ENCODE data around the gene TTC34.
A peak's percentile ranks its signal among the peaks of the same experiment; 100 is the strongest.

The TTC34 gene

GRCh38 chr1:2639203-2639602, 162.3 kb downstream of the TTC34 start:
- Histone ChIP-seq H3K4ac (ENCODE audit: low read depth in 1 of 2, low read length in 2 of 2) (no peak overlapping the region), H3K14ac (ENCODE audit: low read length in 2 of 2) (peak overlapping the region in 1 of 2 experiments; percentile 30), H3K4me3 (ENCODE audit: insufficient read depth in 1 of 2, low read depth in 1 of 2, low read length in 2 of 2) (no peak overlapping the region), H3K4me2 (ENCODE audit: low read length, poor library complexity, severe bottlenecking) (no peak overlapping the region), H4K8ac (ENCODE audit: low read length) (no peak overlapping the region), H3K4me1 (ENCODE audit: control insufficient read depth, insufficient read depth, low read depth, low read length) (peaks cover 19% of the 10 kb centered on the region), H2BK5ac (ENCODE audit: low read depth, low read length, poor library complexity, severe bottlenecking) (no peak overlapping the region), H2AFZ (ENCODE audit: low read depth, low read length) (no peak overlapping the region), H3K27ac (ENCODE audit: low read length, poor library complexity, severe bottlenecking) (no peak overlapping the region), H3K9me3 (ENCODE audit: control insufficient read depth, low read length) (peaks cover 6% of the 10 kb centered on the region), H3K9ac (ENCODE audit: low read length) (no peak overlapping the region), H2BK15ac (ENCODE audit: low read depth, poor library complexity, severe bottlenecking) (no peak overlapping the region), H2AK5ac (ENCODE audit: low read length, severe bottlenecking) (no peak overlapping the region), H3K27me3 (ENCODE audit: control insufficient read depth in 1 of 2, insufficient read depth in 1 of 2, low read length in 2 of 2) (peaks cover 27 to 28% of the 10 kb centered on the region in 2 experiments), H3K23ac (ENCODE audit: low read length in 2 of 2) (no peak overlapping the region), H3K18ac (ENCODE audit: low read depth in 1 of 2, low read length in 2 of 2) (no peak overlapping the region), H2BK12ac (ENCODE audit: low read length in 2 of 2) (no peak overlapping the region), H4K91ac (ENCODE audit: low read length) (no peak overlapping the region), H3K36me3 (ENCODE audit: control insufficient read depth in 1 of 2, insufficient read depth in 2 of 2, low read depth in 1 of 2, low read length in 2 of 2) (no peaks in the 10 kb centered on the region), H2BK120ac (ENCODE audit: low read depth, low read length) (no peak overlapping the region), H3K79me1 (replicated peaks; ENCODE audit: low read length, poor library complexity, severe bottlenecking) (peaks cover 16% of the 10 kb centered on the region)
- 62% methylated on average over 11 of the region's 11 CpGs for WGBS
- DNase-seq, result no peak

DNA sequence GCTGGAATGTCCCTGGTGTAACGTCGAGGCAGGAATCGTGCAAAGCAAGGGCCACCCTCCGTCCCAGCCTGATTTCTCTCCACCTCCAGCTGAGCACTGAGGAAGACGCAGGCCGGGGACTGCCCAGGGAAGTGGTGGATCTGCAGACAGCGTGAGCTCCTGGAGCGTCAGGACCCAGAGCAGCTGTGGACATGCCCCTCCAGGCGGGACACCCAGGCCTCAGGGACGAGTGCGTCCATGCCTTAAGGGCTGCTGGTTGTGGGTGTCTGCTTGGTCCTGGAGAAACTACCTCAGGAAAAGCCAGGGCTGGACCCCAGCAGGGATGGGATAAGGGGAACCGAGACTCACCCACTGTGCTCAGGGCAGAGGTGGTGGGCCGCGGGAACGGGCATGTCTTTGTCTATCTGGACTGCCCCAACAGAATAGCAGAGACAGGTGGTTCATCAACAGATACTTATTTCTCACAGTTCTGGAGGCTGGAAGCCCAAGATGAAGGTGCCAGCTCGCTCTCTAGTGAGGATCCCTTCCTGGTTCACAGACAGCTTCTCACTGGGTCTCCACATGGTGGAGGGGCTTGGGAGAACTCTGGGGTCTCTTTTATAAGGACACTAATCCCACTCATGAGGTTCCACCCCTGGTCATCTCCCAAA, 162.9 kb downstream of the TTC34 start:
- no peak overlapping the region for H3K4me3 ChIP-seq (ENCODE audit: insufficient read depth in 1 of 2, low read depth in 1 of 2, low read length in 2 of 2)
- no peak overlapping the region for H3K4me2 ChIP-seq (ENCODE audit: low read length, poor library complexity, severe bottlenecking)
- no peak overlapping the region for H2BK120ac ChIP-seq (ENCODE audit: low read depth, low read length)
- H3K14ac ChIP-seq (ENCODE audit: low read length in 2 of 2), result no peak overlapping the region
- H4K8ac ChIP-seq (ENCODE audit: low read length), result no peak overlapping the region
- WGBS, result 77% methylated on average over 15 of the region's 16 CpGs
- H4K91ac ChIP-seq (ENCODE audit: low read length), result no peak overlapping the region
- H3K23ac ChIP-seq (ENCODE audit: low read length in 2 of 2), result no peak overlapping the region
- DNase-seq, result no peak
- peaks cover 16% of the 10 kb centered on the region for H3K79me1 ChIP-seq (replicated peaks; ENCODE audit: low read length, poor library complexity, severe bottlenecking)
- H3K18ac ChIP-seq (ENCODE audit: low read depth in 1 of 2, low read length in 2 of 2), result no peak overlapping the region
- H3K9ac ChIP-seq (ENCODE audit: low read length), result no peak overlapping the region
- H3K4me1 ChIP-seq (ENCODE audit: control insufficient read depth, insufficient read depth, low read depth, low read length), result peaks cover 17% of the 10 kb centered on the region
- no peak overlapping the region for H3K4ac ChIP-seq (ENCODE audit: low read depth in 1 of 2, low read length in 2 of 2)
- H2BK5ac ChIP-seq (ENCODE audit: low read depth, low read length, poor library complexity, severe bottlenecking), result no peak overlapping the region
- no peak overlapping the region for H3K27ac ChIP-seq (ENCODE audit: low read length, poor library complexity, severe bottlenecking)
- no peak overlapping the region for H2AK5ac ChIP-seq (ENCODE audit: low read length, severe bottlenecking)
- H3K36me3 ChIP-seq (ENCODE audit: control insufficient read depth in 1 of 2, insufficient read depth in 2 of 2, low read depth in 1 of 2, low read length in 2 of 2), result no peaks in the 10 kb centered on the region
- H2BK12ac ChIP-seq (ENCODE audit: low read length in 2 of 2), result no peak overlapping the region
- peaks cover 6% of the 10 kb centered on the region for H3K9me3 ChIP-seq (ENCODE audit: control insufficient read depth, low read length)
- H2BK15ac ChIP-seq (ENCODE audit: low read depth, poor library complexity, severe bottlenecking), result no peak overlapping the region
- no peak overlapping the region for H2AFZ ChIP-seq (ENCODE audit: low read depth, low read length)
- H3K27me3 ChIP-seq (ENCODE audit: control insufficient read depth in 1 of 2, insufficient read depth in 1 of 2, low read length in 2 of 2), result peaks cover 33 to 34% of the 10 kb centered on the region in 2 experiments

- H2BK5ac ChIP-seq (ENCODE audit: low read depth, low read length, poor library complexity, severe bottlenecking), result no peak overlapping the region
- no peak for DNase-seq
- H3K4me1 ChIP-seq (ENCODE audit: control insufficient read depth, insufficient read depth, low read depth, low read length), result peaks cover 13% of the 10 kb centered on the region
- peaks cover 14% of the 10 kb centered on the region for H3K79me1 ChIP-seq (replicated peaks; ENCODE audit: low read length, poor library complexity, severe bottlenecking)
- H3K23ac ChIP-seq (ENCODE audit: low read length in 2 of 2), result no peak overlapping the region
- H2AFZ ChIP-seq (ENCODE audit: low read depth, low read length), result no peak overlapping the region
- no peak overlapping the region for H2AK5ac ChIP-seq (ENCODE audit: low read length, severe bottlenecking)
- no peak overlapping the region for H4K8ac ChIP-seq (ENCODE audit: low read length)
- 68% methylated on average over 10 of the region's 10 CpGs for WGBS
- H2BK120ac ChIP-seq (ENCODE audit: low read depth, low read length), result no peak overlapping the region
- H2BK12ac ChIP-seq (ENCODE audit: low read length in 2 of 2), result no peak overlapping the region
- H3K4ac ChIP-seq (ENCODE audit: low read depth in 1 of 2, low read length in 2 of 2), result no peak overlapping the region
- no peaks in the 10 kb centered on the region for H3K36me3 ChIP-seq (ENCODE audit: control insufficient read depth in 1 of 2, insufficient read depth in 2 of 2, low read depth in 1 of 2, low read length in 2 of 2)
- no peak overlapping the region for H3K14ac ChIP-seq (ENCODE audit: low read length in 2 of 2)
- H3K27me3 ChIP-seq (ENCODE audit: control insufficient read depth in 1 of 2, insufficient read depth in 1 of 2, low read length in 2 of 2), result peaks cover 43 to 44% of the 10 kb centered on the region in 2 experiments
- H3K18ac ChIP-seq (ENCODE audit: low read depth in 1 of 2, low read length in 2 of 2), result no peak overlapping the region
- H3K4me3 ChIP-seq (ENCODE audit: insufficient read depth in 1 of 2, low read depth in 1 of 2, low read length in 2 of 2), result no peak overlapping the region
- H3K9ac ChIP-seq (ENCODE audit: low read length), result no peak overlapping the region
- H3K9me3 ChIP-seq (ENCODE audit: control insufficient read depth, low read length), result peaks cover 6% of the 10 kb centered on the region
- no peak overlapping the region for H3K4me2 ChIP-seq (ENCODE audit: low read length, poor library complexity, severe bottlenecking)
- no peak overlapping the region for H3K27ac ChIP-seq (ENCODE audit: low read length, poor library complexity, severe bottlenecking)
- H4K91ac ChIP-seq (ENCODE audit: low read length), result no peak overlapping the region
- no peak overlapping the region for H2BK15ac ChIP-seq (ENCODE audit: low read depth, poor library complexity, severe bottlenecking)
These were observed 163.9 kb downstream of the TTC34 start for GRCh38 chr1:2637442-2638145.

DNA sequence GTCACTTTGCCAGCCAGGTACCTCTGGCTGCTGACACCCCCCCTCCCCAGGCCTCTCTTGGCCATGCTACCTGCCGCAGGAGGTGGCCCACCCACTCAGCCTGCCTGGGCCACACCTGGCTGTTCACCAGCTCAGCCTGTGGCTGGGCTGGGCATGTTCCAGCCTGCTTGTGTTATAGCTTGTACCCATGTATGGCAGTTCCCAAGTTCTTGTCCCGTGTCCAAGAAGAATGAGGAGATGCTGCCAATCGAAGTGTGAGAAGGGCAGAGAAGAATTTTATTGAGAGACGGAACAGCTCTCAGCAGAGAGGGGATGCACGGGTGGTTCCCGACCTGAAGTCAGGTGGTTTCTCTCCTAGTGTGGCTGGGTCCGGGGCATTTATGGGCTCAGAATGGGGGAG, 164.8 kb downstream of the TTC34 start:
- H2AK5ac ChIP-seq (ENCODE audit: low read length, severe bottlenecking), result no peak overlapping the region
- WGBS, result 78% methylated on average over 7 of the region's 7 CpGs

More for the DNA sequence above, 164.8 kb downstream of the TTC34 start:
- no peak overlapping the region for H2AFZ ChIP-seq (ENCODE audit: low read depth, low read length)
- no peak overlapping the region for H2BK12ac ChIP-seq (ENCODE audit: low read length in 2 of 2)
- no peak overlapping the region for H3K23ac ChIP-seq (ENCODE audit: low read length in 2 of 2)
- no peak overlapping the region for H2BK15ac ChIP-seq (ENCODE audit: low read depth, poor library complexity, severe bottlenecking)
- H2BK120ac ChIP-seq (ENCODE audit: low read depth, low read length), result no peak overlapping the region
- H2BK5ac ChIP-seq (ENCODE audit: low read depth, low read length, poor library complexity, severe bottlenecking), result no peak overlapping the region
- H4K8ac ChIP-seq (ENCODE audit: low read length), result no peak overlapping the region
- H3K36me3 ChIP-seq (ENCODE audit: control insufficient read depth in 1 of 2, insufficient read depth in 2 of 2, low read depth in 1 of 2, low read length in 2 of 2), result no peaks in the 10 kb centered on the region
- no peak overlapping the region for H3K4ac ChIP-seq (ENCODE audit: low read depth in 1 of 2, low read length in 2 of 2)
- no peak overlapping the region for H3K9ac ChIP-seq (ENCODE audit: low read length)
- DNase-seq, result no peak
- H3K4me1 ChIP-seq (ENCODE audit: control insufficient read depth, insufficient read depth, low read depth, low read length), result peaks cover 6% of the 10 kb centered on the region
- H3K9me3 ChIP-seq (ENCODE audit: control insufficient read depth, low read length), result peaks cover 6% of the 10 kb centered on the region
- H3K18ac ChIP-seq (ENCODE audit: low read depth in 1 of 2, low read length in 2 of 2), result no peak overlapping the region
- no peak overlapping the region for H3K27ac ChIP-seq (ENCODE audit: low read length, poor library complexity, severe bottlenecking)
- peaks cover 43 to 45% of the 10 kb centered on the region in 2 experiments for H3K27me3 ChIP-seq (ENCODE audit: control insufficient read depth in 1 of 2, insufficient read depth in 1 of 2, low read length in 2 of 2)
- no peak overlapping the region for H3K4me3 ChIP-seq (ENCODE audit: insufficient read depth in 1 of 2, low read depth in 1 of 2, low read length in 2 of 2)
- no peak overlapping the region for H3K4me2 ChIP-seq (ENCODE audit: low read length, poor library complexity, severe bottlenecking)
- no peak overlapping the region for H4K91ac ChIP-seq (ENCODE audit: low read length)
- peaks cover 7% of the 10 kb centered on the region for H3K79me1 ChIP-seq (replicated peaks; ENCODE audit: low read length, poor library complexity, severe bottlenecking)
- H3K14ac ChIP-seq (ENCODE audit: low read length in 2 of 2), result no peak overlapping the region

Data from mesenchymal stem cell (in vitro differentiated cells and primary cell).